ENCODE results near the gene SLC38A11. TPM values are rescaled to one million over a fixed set of nuclear protein-coding genes. Genes with fewer than 3 reads are reported as not detected.

SLC38A11 gene
- total and polyA plus RNA-seq, 2 of the 13 experiments (the other 11 are each of a cell fraction or from before 2014, with no cell fraction given): 14.0 to 14.3 TPM

GRCh38 chr2:164887434-164888144, 67.7 kb downstream of the SLC38A11 start (continued):
- TF ChIP-seq ZNF609 (CRISPR knock-in tag; IDR thresholded peaks at IDR 0.05; ENCODE audit: borderline replicate concordance): peak; percentile 75
- no peak for TF ChIP-seq THAP7 (CRISPR knock-in tag; IDR thresholded peaks at IDR 0.05)
- no peak for TF ChIP-seq HMGA1 (CRISPR knock-in tag; conservative IDR thresholded peaks at IDR 0.05)
- TF ChIP-seq ZNF33B (CRISPR knock-in tag; IDR thresholded peaks at IDR 0.05): no peak
- TF ChIP-seq ZNF644 (CRISPR knock-in tag; IDR thresholded peaks at IDR 0.05; ENCODE audit: low read depth): peak; percentile 94
- no peak for TF ChIP-seq NKX3-1 (CRISPR knock-in tag; IDR thresholded peaks at IDR 0.05)
- no peak for TF ChIP-seq ZNF563 (CRISPR knock-in tag; IDR thresholded peaks at IDR 0.05)
- no peak for TF ChIP-seq ZFP91 (CRISPR knock-in tag; IDR thresholded peaks at IDR 0.05; ENCODE audit: borderline replicate concordance)
- TF ChIP-seq U2AF2 (IDR thresholded peaks at IDR 0.05; ENCODE audit: low read depth, low read length): no peak
- TF ChIP-seq PHF20 (CRISPR knock-in tag; IDR thresholded peaks at IDR 0.05): no peak
- TF ChIP-seq MTA1 (CRISPR knock-in tag; IDR thresholded peaks at IDR 0.05; ENCODE audit: borderline replicate concordance): no peak
- TF ChIP-seq FOXO1 (CRISPR knock-in tag; IDR thresholded peaks at IDR 0.05): peak; percentile 87
- peak; percentile 96 for TF ChIP-seq NFIC (IDR thresholded peaks at IDR 0.05; ENCODE audit: low read length)
- TF ChIP-seq ZNF18 (CRISPR knock-in tag; IDR thresholded peaks at IDR 0.05; ENCODE audit: insufficient replicate concordance): no peak
- no peak for TF ChIP-seq ZNF232 (CRISPR knock-in tag; IDR thresholded peaks at IDR 0.05; ENCODE audit: borderline replicate concordance)
- no peak for TF ChIP-seq ZSCAN22 (CRISPR knock-in tag; IDR thresholded peaks at IDR 0.05)
- no peak for TF ChIP-seq ZBTB39 (CRISPR knock-in tag; IDR thresholded peaks at IDR 0.05)
- TF ChIP-seq KDM5A (IDR thresholded peaks at IDR 0.05; ENCODE audit: borderline replicate concordance, low read length): peak; percentile 29; the same call in 1 of the 2 replicates
- no peak for TF ChIP-seq ZNF720 (CRISPR knock-in tag; IDR thresholded peaks at IDR 0.05)

Data from HepG2 (cell line).